HG03354 (cell line): ENCODE data around the gene CLCN5.

Experiments
- ATAC-seq: cut with Tn5 transposase; IDR thresholded peaks from one replicate; pipeline ENCODE4 v1.9.1; 2021; ENCODE audit warnings: mild to moderate bottlenecking; ENCODE audit not compliant: unreplicated experiment, poor library complexity, severe bottlenecking

CLCN5 gene

DNA sequence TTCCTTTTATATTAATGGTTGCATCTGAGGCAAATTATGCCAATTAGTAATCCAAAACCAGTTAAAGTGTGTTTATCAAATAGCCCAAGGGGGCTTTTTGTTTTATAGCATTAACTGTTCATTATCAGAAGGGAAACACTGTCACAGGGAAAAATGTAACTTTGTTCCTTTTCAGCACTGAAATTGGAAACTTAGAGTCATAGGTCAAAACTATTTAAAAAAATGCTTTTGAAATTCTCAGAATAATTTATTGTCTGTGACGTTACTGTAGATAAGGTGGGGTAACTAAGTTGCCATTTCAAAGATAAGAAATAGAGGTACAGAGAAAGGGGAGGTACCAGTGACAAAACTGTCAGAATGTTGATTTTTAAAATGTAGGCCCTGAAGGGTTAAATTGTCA is 149.1 kb downstream of the CLCN5 start:
- ATAC-seq, result no peak

DNA sequence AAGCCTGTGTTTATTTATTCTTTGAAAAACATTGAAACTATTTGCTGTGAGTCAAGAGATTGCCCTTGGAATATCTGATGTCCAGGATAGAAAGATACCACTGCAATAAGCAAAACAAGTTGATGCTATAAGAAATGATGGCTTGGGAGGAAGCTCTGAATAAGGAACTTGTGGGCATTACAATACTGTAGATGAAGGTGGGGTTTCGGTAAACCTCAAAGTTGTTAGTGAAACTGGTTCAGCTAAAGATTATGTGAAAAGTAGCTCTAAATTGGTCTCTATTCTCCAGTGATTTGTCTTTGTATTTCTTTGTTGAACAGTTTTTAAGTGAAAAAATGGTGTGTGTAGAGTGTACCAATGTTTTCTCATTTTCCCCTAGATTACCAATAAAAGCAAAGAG is 149.7 kb downstream of the CLCN5 start:
- ATAC-seq, result no peak

DNA sequence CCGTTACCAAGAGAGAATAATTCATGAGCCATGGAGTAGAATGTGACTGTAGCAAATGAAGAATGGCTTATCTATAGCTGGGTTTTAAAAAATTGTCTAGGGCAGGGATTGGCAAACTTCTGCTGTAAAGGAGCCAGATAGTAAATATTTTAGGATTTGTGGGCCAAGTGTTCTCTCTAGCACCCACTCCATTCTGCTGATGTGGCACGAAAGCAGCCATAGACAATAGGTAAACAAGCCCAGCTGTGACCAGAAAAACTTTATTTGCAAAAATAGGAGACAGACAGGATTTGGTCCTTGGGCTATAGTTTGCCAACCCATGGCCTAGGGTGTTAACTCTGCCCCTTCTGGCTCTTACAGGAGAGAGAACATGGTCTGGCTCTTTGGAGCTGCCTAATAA is 151.2 kb downstream of the CLCN5 start:
- ATAC-seq, result no peak

DNA sequence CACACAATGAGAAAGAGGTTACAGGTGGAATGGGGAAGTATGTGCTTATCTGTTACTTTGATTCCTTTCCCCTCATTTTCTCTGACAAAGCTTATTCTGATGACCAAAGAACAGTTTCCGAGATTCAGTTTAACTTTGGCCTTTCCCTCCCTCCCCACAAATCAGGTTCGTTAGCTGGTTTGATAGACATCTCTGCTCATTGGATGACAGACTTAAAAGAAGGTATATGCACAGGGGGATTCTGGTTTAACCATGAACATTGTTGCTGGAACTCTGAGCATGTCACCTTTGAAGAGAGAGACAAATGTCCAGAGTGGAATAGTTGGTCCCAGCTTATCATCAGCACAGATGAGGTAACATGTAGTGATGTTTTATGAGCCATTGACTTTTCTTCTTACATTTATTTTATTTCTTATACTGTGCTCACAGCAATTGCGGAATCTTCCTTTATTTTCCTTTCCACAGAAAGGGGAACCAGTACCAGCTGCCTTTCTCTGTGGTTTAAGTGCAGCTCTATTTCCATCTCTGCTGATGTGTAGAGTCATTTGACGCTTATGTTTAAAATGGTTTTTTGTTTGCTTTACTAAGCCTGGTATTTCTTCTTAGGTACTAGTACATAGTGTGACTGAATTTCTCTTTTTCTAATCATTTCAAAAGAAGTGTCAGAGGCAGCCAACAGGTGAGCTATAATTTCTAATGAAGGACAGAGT is 153.4 kb downstream of the CLCN5 start:
- ATAC-seq, result peak; percentile 86

DNA sequence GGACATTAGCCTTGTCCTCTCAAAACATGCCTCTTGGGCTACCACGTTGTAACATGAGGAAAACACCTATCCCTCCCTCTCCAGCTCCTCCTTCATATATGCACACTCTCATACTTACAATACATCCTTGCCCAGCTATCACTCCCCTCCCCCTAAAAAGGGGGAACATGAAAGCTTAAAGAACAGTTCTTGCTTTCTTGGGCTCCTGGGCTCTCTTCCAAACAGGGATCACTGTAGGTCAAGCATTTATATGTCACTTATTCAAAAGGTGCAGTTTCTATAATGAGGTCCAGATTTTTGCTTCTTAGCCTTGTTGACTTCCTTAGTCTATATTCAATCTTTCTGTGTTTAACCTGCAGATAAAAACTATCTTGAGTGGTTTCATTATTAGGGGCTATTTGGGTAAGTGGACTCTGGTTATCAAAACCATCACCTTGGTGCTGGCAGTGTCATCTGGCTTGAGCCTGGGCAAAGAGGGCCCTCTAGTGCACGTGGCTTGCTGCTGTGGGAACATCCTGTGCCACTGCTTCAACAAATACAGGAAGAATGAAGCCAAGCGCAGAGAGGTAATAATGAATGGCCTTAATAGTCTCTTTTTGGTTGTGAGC is 159.0 kb downstream of the CLCN5 start:
- ATAC-seq, result no peak

DNA sequence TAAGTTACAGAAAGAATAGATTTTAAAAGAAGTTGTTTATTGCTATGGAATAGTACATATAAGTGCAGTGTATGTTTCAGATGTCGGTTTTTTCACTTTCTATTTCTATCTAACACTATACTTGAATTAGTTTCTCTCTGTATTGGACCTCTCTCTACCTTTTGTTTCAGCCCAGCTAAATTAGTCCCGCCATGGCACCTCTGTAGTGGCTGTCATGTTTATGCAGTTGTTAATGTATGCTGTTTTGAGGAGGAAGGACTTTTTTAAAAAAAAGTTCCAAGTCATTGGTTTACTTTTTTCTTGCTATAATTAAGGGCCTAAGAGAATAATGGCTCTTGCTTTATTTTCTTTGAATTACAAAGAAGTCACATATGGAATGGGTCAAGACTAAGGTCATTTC is 160.3 kb downstream of the CLCN5 start:
- ATAC-seq, result no peak

DNA sequence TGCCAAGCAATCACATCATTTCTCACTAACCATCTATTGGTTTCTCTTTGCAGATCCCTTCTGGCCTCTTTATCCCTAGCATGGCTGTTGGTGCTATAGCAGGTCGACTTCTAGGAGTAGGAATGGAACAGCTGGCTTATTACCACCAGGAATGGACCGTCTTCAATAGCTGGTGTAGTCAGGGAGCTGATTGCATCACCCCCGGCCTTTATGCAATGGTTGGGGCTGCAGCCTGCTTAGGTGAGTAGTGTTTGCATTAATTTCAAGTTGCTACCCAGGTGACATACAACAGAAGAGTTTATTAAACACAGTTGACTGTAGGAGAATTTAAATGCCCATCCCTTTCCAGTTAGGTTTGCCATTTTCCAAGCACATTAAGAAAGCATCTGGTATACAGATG is 166.2 kb downstream of the CLCN5 start:
- ATAC-seq, result no peak

- ATAC-seq, result no peak
These were observed 171.2 kb downstream of the CLCN5 start for GRCh38 chrX:50093625-50094024.

- no peak for ATAC-seq
These were observed 174.7 kb downstream of the CLCN5 start for GRCh38 chrX:50097071-50097470.

DNA sequence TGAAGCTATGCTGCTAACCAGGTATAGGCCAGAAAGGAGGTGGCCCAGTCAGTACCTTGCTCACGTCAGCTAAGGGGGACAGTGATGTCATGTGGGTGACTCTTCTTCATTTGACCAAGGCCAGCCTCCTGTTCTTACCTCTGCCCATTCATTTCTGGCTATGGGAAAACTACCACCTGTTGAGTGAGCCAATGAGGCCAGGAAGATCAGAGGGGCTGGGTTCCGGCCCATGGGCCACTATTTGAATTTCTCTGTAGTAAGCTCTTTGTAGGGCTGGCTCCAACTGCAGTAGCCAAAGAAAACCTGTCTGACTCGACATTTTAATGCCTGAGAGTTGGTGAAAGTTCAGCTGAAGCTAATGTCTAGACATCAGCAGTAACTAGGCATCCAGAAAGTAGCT is 175.8 kb downstream of the CLCN5 start:
- no peak for ATAC-seq

GRCh38 chrX:50098749-50099148 is 176.4 kb downstream of the CLCN5 start:
- ATAC-seq, result no peak

GRCh38 chrX:50099331-50099730 is 176.9 kb downstream of the CLCN5 start:
- ATAC-seq, result no peak

DNA sequence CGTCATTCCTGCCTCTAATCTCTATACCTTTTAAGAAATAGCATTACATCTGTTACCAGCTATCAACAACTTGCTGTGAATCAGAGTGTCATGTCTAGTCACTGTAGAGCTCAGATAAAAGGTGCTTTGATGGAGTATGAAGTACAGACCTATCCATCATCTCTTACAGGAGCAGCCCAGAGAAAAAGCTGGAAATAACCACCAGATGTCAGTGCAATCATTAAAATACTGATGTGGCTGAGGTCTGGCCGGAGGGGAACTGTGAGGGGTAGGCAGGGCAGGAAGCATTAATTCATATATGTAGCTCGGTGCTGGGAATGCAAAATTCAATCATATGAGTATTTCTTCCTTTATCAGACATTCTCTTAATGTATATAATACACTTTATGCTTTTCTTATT is 177.8 kb downstream of the CLCN5 start:
- no peak for ATAC-seq

DNA sequence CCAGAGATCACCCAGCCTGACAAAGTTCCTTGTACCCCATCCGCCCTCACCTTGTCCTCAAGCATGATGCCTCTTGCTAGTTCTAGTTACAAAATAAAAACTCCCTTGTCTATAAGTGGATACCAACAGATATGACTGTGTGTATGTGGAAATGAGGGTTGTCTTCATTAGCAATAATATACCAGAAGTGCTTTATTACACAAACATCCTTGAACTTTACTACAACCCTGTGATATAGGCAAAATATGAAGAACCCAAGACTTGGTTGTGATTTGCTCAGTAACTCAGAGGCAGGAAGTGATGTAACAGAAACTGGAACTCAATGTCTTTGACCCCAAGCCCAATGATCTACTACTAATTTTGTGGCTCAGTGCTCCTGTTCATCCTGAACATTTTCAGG is 180.8 kb downstream of the CLCN5 start:
- no peak for ATAC-seq

- ATAC-seq, result no peak
These were observed 181.6 kb downstream of the CLCN5 start for GRCh38 chrX:50103866-50104566.

GRCh38 chrX:50106051-50106675 is 183.8 kb downstream of the CLCN5 start:
- no peak for ATAC-seq

DNA sequence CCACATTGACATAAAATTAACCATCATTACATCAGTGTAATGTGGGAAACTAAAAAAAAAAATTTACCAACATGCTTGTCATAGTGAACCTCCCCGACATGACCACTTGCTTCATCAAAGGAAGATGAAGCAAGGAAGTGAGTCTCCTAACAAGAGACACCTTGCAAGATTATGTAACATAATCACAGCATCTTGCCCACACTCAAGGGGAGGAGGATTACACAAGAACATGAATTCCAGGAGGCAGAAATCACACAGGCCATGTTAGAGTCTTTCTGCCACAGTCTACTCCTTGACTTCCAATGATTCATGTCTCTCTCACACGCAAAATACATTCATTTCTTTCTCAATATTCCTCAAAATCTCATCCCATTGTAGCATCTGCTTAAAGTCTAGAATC is 185.1 kb downstream of the CLCN5 start:
- ATAC-seq, result no peak

- ATAC-seq, result no peak
These were observed 185.9 kb downstream of the CLCN5 start for GRCh38 chrX:50108264-50108663.

DNA sequence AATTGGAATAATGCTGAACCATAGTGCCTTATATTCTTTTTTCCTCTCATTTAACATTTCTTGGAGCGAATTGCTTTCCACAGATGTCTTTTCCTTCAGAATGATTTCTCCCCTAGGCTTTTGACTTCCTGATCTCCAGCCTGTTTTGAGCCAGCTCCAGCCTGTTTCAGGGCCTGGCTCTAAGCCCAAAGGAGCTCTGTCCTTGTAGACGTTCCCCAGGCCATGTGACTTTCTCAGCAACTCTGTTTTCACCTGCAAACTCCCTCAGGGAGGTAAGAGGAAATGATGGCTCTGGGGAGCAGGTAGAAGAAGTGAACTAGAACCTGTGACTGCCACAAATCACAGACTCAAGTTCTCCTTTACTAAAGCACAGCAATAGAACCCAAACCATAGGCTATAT is 189.3 kb downstream of the CLCN5 start:
- ATAC-seq, result no peak

DNA sequence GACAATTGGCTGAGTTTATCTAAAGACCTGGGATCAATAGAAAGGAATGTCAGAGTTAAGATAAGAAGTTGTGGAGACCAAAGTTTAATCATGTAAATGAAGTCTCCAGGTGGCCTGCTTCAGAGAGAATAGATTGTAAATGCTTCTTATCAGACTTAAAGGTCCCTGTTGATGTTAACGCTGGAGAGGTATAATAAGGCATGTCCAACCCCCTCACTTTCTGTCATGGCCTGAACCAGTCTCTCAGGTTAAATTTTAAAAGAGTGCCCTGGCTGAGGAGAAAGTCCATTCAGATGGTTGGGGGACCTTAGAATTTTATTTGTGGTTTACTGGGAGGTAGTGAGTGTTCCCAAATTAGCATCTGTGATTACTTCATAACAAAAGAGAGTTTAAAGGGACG is 191.7 kb downstream of the CLCN5 start:
- no peak for ATAC-seq

DNA sequence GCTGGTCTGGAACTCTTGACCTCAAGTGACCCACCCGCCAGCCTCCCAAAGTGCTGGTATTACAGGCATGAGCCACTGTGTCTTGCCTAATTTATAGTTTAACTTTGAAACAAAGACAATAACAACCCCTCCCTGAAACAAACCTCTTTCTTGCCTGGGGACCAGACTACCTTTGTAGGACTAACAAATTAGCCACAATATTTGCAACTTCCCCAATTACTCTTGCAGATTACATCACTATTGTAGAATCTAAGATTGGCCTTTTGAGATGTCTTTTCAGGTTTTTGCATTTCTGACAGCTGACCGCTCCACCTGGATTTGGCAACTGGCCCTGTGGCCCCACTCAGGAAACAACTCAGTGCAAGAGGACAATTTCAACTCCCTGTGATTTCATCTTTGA is 193.6 kb downstream of the CLCN5 start:
- ATAC-seq, result no peak
